GM18858 (cell line): ENCODE results near the gene DOCK9.

Experiments
- ATAC-seq: cut with Tn5 transposase; IDR thresholded peaks from one replicate; pipeline ENCODE4 v1.9.1; 2021; ENCODE audit not compliant: unreplicated experiment

The DOCK9 gene

GRCh38 chr13:98976338-98976737 lies 1.5 kb downstream of the DOCK9 start:
- ATAC-seq: no peak

GRCh38 chr13:98975822-98976261 lies 2.0 kb downstream of the DOCK9 start:
- ATAC-seq: no peak

GRCh38 chr13:98974053-98974452 lies 3.8 kb downstream of the DOCK9 start:
- ATAC-seq: no peak

- no peak for ATAC-seq
Measured at GRCh38 chr13:98972627-98973026, 5.2 kb downstream of the DOCK9 start.

GRCh38 chr13:98972059-98972458 lies 5.8 kb downstream of the DOCK9 start:
- no peak for ATAC-seq

GRCh38 chr13:98970330-98970729 lies 7.5 kb downstream of the DOCK9 start:
- no peak for ATAC-seq

- no peak for ATAC-seq
Measured at GRCh38 chr13:98967491-98967890, 10.4 kb downstream of the DOCK9 start.

GRCh38 chr13:98966019-98966418 lies 11.8 kb downstream of the DOCK9 start:
- ATAC-seq: no peak

- ATAC-seq: no peak
Measured at GRCh38 chr13:98965325-98965724, 12.5 kb downstream of the DOCK9 start.

- no peak for ATAC-seq
Measured at GRCh38 chr13:98963917-98964316, 13.9 kb downstream of the DOCK9 start.

- no peak for ATAC-seq
Measured at GRCh38 chr13:98962901-98963590, 14.8 kb downstream of the DOCK9 start.

- ATAC-seq: no peak
Measured at GRCh38 chr13:98961503-98962105, 16.3 kb downstream of the DOCK9 start.

GRCh38 chr13:98960606-98961502 lies 17.0 kb downstream of the DOCK9 start:
- ATAC-seq: no peak

GRCh38 chr13:98959786-98960605 lies 17.9 kb downstream of the DOCK9 start:
- no peak for ATAC-seq

GRCh38 chr13:98959291-98959690 lies 18.6 kb downstream of the DOCK9 start:
- ATAC-seq: no peak

- no peak for ATAC-seq
Measured at GRCh38 chr13:98958443-98958794, 19.4 kb downstream of the DOCK9 start.

- ATAC-seq: no peak
Measured at GRCh38 chr13:98957731-98958442, 20.0 kb downstream of the DOCK9 start.

GRCh38 chr13:98955336-98955735 lies 22.5 kb downstream of the DOCK9 start:
- no peak for ATAC-seq

- no peak for ATAC-seq
Measured at GRCh38 chr13:98954313-98954712, 23.6 kb downstream of the DOCK9 start.

GRCh38 chr13:98951266-98951665 lies 26.6 kb downstream of the DOCK9 start:
- ATAC-seq: no peak
